Thymus (tissue), 11 donors: ENCODE measurements around the gene NCOA5. TPM values are rescaled to one million over a fixed set of nuclear protein-coding genes. Genes with fewer than 3 reads are reported as not detected.

ENCODE experiments used
- DNase-seq, 9 donors: peaks; one replicate each; pipeline ENCODE4 v3.0.0-alpha.2; 2013; ENCODE audit warnings: low spot score in 9 of 9, low read depth in 6 of 9, missing footprints in 1 of 9
- H3K27ac ChIP-seq, 2 donors: one replicate each; pipeline ENCODE4 v1.5.1; 2013; ENCODE audit warnings: control low read depth in 1 of 2, low read depth in 1 of 2, low read length in 1 of 2, mild to moderate bottlenecking in 1 of 2, moderate library complexity in 1 of 2
- H3K27me3 ChIP-seq, 2 donors: one replicate each; pipeline ENCODE4 v1.5.1; 2013; ENCODE audit warnings: low read length in 1 of 2; ENCODE audit not compliant: control insufficient read depth in 2 of 2, insufficient read depth in 1 of 2
- H3K36me3 ChIP-seq, 2 donors: one replicate each; pipeline ENCODE4 v1.5.1; 2013; ENCODE audit warnings: low read length in 1 of 2, mild to moderate bottlenecking in 1 of 2, moderate library complexity in 1 of 2; ENCODE audit not compliant: control insufficient read depth in 2 of 2, insufficient read depth in 2 of 2
- H3K4me1 ChIP-seq, 2 donors: one replicate each; pipeline ENCODE4 v1.5.1; 2013; ENCODE audit warnings: low read length in 2 of 2; ENCODE audit not compliant: control insufficient read depth in 2 of 2, insufficient read depth in 2 of 2
- H3K4me3 ChIP-seq, 2 donors: one replicate each; pipeline ENCODE4 v1.5.1; 2013; ENCODE audit warnings: low read length in 2 of 2, control low read depth in 1 of 2, mild to moderate bottlenecking in 1 of 2
- H3K9me3 ChIP-seq, 2 donors: one replicate each; pipeline ENCODE4 v1.5.1; 2013; ENCODE audit warnings: low read length in 1 of 2, mild to moderate bottlenecking in 1 of 2; ENCODE audit not compliant: control insufficient read depth in 2 of 2, insufficient read depth in 1 of 2
- whole genome bisulfite sequencing: extraction: QIAGEN DNeasy Blood & Tissue Kit; methylation state at CpG from one replicate; pipeline ENCODE4 v1.1.7; 2013; 5-methylcytosine and 5-hydroxymethylcytosine counted together
- polyA plus RNA-seq: library from polyadenylated mRNA; stranded (reverse); fragments of 200-250 nt; gene quantifications from one replicate; pipeline ENCODE4 v1.2.3, GENCODE V29; 2013
- total RNA-seq: library from RNA; stranded (reverse); fragments of 120-200 nt; gene quantifications from one replicate; pipeline ENCODE4 v1.2.4, GENCODE V29; 2013
- donor health status: healthy.

The NCOA5 gene
- total and polyA plus RNA-seq, 2 donors, result 21.5 to 25.4 TPM

DNA sequence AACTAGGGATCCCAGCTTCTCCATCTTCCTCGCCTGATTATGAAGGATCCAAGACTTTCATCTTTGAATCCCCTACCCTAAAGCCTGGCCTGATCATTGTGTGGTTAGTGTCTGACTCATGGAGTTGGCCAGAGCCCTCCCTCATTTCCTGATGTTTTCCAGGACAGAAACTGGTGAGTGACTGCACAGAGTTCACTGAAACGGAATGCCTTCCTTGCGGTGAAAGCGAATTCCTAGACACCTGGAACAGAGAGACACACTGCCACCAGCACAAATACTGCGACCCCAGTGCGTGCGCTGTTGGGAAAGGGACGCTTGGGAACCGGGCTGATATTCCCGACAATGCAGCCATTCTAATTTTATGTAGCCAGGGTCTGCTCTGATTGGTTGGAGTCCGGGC, 32.3 kb upstream of the NCOA5 start:
- H3K27me3 ChIP-seq, result peaks cover 3 to 26% of the 10 kb centered on the region in 2 donors
- H3K4me1 ChIP-seq, result peaks cover 0 to 3% of the 10 kb centered on the region in 2 donors
- 96% methylated on average over 11 of the region's 11 CpGs for WGBS
- H3K27ac ChIP-seq, result no peak overlapping the region
- H3K4me3 ChIP-seq, result no peak overlapping the region
- peaks cover 2 to 5% of the 10 kb centered on the region in 2 donors for H3K9me3 ChIP-seq
- DNase-seq, result no peak
- no peaks in the 10 kb centered on the region for H3K36me3 ChIP-seq

DNA sequence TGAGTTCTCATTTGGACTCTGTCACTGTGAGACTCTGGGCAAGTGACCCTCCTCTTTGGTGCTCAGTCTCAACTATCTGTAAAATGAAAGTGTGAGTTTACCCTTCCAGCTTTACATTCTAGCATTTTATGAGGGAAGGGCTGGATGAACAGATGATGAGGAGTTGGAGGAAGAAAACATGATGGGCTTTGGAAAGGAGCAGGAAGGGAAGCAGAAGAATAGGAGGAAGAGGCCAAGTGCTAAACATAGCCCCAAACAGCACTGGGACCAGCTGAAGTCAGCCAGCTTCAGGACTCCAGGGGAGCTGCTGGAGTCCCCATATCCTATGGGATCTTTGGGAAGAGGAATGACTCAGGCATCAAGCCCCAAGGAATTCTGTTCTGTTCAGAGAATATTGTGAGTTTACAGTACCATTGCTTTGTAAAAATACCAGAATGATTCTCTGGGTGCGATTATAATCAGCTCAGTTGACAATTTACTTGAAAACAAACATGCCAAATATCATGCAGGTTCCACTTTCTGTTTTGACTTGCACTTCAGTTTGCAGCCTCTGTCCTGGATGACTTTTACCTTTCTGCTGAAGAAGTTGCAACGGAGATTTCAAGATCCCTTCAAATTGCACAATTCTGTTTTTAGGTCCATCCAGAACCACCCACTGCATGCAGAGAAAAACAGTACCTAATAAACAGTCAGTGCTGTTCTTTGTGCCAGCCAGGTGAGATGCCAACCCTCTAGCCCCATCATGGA, 31.6 kb upstream of the NCOA5 start:
- H3K9me3 ChIP-seq, result peaks cover 2 to 5% of the 10 kb centered on the region in 2 donors
- no peaks in the 10 kb centered on the region for H3K36me3 ChIP-seq
- H3K4me1 ChIP-seq, result peaks cover 0 to 3% of the 10 kb centered on the region in 2 donors
- peaks cover 3 to 29% of the 10 kb centered on the region in 2 donors for H3K27me3 ChIP-seq
- no peak overlapping the region for H3K4me3 ChIP-seq
- WGBS, result 92% methylated on average over 2 of the region's 2 CpGs
- H3K27ac ChIP-seq, result no peak overlapping the region
- DNase-seq, result no peak

GRCh38 chr20:46120136-46120535, 30.4 kb upstream of the NCOA5 start:
- H3K36me3 ChIP-seq, result no peaks in the 10 kb centered on the region
- peaks cover 3 to 37% of the 10 kb centered on the region in 2 donors for H3K27me3 ChIP-seq
- H3K9me3 ChIP-seq, result peaks cover 2 to 5% of the 10 kb centered on the region in 2 donors
- H3K4me1 ChIP-seq, result peaks cover 0 to 3% of the 10 kb centered on the region in 2 donors
- H3K27ac ChIP-seq, result no peak overlapping the region
- 94% methylated on average over 2 of the region's 2 CpGs for WGBS
- H3K4me3 ChIP-seq, result no peak overlapping the region
- no peak for DNase-seq

DNA sequence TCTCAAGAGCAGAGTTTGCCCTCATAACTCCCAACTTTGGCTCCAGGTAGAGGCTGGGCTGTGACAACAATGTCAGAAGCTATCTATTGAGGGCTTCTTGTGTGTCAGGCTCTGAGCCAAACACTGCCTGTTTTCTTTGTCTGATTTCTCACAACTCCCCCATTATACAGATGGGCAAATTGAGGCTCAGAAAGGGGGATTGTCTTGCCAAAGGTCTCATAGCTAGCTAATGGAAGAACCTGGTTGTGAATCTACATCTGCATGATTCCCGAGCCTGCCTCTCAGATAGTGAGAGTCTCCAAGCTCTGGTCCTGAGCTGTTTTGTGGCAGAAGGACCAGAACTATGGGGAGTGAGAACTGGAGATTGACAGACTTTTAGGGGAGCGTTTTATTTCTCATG, 29.8 kb upstream of the NCOA5 start:
- H3K27me3 ChIP-seq, result peaks cover 3 to 38% of the 10 kb centered on the region in 2 donors
- H3K36me3 ChIP-seq, result no peaks in the 10 kb centered on the region
- H3K4me1 ChIP-seq, result peaks cover 0 to 3% of the 10 kb centered on the region in 2 donors
- peaks cover 3 to 5% of the 10 kb centered on the region in 2 donors for H3K9me3 ChIP-seq
- H3K4me3 ChIP-seq, result no peak overlapping the region
- no peak for DNase-seq
- WGBS, result 97% methylated on average over 2 of the region's 2 CpGs
- H3K27ac ChIP-seq, result peak overlapping the region; percentile 10 to 52

DNA sequence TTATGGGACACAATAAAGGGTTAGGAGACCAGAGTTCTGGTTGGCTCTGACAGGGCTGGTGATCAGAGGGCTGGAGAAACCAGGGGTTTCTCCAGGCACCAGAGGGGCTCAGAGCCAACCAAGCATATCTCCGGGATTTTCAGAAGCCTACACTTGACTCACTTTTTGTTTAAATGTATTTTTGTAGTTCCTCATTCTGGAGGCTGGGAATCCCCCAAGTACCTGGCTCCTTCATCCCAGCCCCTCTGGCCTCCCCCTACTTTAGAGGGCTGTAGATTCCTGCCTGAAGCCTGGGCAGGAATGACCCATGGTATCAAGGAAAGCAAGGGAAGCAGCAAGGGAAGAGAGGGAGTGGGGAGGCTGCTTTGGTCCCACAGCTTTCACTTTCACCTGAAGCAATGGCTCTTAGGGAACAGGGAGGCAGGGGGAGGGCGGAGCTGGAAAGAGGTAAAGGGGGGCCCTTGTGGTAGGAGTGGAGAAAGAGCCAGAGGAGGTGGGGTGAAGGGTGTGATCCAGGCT, 29.3 kb upstream of the NCOA5 start:
- WGBS, result 43% methylated on average over 2 of the region's 2 CpGs
- Histone ChIP-seq H3K4me1 (peaks cover 0 to 3% of the 10 kb centered on the region in 2 donors), H3K9me3 (peaks cover 3 to 5% of the 10 kb centered on the region in 2 donors), H3K27ac (peak overlapping the region; percentile 52 to 86), H3K36me3 (no peaks in the 10 kb centered on the region), H3K27me3 (peaks cover 3 to 40% of the 10 kb centered on the region in 2 donors), H3K4me3 (peak overlapping the region in 1 of 2 donors; percentile 33)
- no peak for DNase-seq

DNA sequence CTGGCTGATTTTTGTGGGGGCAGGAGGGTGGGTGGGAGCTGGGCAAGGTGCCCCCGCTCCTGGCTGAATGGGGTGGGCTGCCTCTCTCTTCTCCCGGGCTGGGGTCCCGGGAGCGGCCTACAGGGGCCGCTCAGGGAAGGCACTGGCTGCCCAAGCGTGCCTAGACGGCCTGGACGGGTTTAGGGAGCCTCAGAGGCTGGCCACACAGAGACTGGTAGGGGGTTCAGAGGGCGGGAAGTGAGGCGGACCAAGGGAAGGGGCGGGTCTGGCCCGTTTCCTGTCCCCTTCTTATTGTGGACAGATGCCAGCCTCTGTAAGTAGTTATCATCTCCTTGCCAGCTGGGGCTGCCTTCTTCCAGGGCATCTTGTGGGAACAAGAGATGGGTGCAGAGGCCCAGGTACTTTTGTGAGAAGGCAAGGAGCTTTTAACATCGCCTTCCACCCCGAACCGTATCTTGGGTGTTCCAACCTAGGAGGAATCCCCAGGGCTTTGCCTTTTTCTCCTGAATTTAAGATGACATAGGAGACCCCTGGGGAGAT, 28.8 kb upstream of the NCOA5 start:
- Histone ChIP-seq H3K27ac (peak overlapping the region; percentile 55 to 86), H3K9me3 (peaks cover 3 to 5% of the 10 kb centered on the region in 2 donors), H3K27me3 (peaks cover 3 to 42% of the 10 kb centered on the region in 2 donors), H3K36me3 (no peaks in the 10 kb centered on the region), H3K4me1 (peaks cover 0 to 3% of the 10 kb centered on the region in 2 donors), H3K4me3 (peak overlapping the region; percentile 33 to 34)
- no peak for DNase-seq
- WGBS, result 14% methylated on average over 15 of the region's 15 CpGs

DNA sequence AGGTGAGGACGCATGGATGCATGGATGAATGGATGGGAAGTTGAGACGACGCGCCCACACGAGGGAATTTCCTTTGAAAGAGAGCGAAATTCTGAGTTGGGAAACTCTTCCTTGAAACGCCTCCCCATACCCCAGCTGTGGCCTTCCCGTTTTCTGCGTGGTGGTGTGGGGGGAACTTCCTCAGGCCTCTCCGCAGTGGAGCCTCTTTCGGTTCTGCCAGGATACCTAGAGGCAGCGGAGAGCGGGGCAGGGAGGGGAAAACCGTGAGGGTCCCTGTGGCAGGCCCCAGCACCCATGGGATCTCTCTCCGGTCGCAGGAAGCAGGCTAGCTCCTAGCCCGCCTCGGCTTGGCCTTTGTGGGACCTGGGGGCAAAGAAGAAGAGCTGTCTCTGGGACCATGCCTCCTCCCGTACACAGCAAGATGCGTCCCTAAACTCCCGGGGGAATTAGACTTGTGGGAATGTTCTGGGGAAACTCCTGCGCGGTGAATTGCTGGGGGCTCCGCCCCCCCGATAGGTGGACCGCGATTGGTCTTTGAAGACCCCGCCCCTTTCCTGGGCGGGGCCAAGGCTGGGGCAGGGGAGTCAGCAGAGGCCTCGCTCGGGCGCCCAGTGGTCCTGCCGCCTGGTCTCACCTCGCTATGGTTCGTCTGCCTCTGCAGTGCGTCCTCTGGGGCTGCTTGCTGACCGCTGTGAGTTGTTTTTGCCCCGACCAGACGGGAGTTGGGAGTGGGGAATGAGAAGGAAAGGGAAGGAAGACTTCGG, 28.1 kb upstream of the NCOA5 start, which contains the start of gene CD40:
CD40 (plus strand) TSS at position 611 of the 764 bp plus-strand sequence; CDS start at position 641, 30 bp downstream.
- Histone ChIP-seq H3K27me3 (peaks cover 3 to 42% of the 10 kb centered on the region in 2 donors), H3K4me1 (peaks cover 0 to 3% of the 10 kb centered on the region in 2 donors), H3K9me3 (peaks cover 3 to 5% of the 10 kb centered on the region in 2 donors), H3K36me3 (no peaks in the 10 kb centered on the region), H3K27ac (peak within 1 kb of the TSS; percentile 78 to 86), H3K4me3 (peak within 1 kb of the TSS; percentile 33 to 34)
- DNase-seq, result peak in 6 of 9 donors; percentile 13 to 57 (median 31)
- 4% methylated on average over 40 of the region's 40 CpGs for WGBS

DNA sequence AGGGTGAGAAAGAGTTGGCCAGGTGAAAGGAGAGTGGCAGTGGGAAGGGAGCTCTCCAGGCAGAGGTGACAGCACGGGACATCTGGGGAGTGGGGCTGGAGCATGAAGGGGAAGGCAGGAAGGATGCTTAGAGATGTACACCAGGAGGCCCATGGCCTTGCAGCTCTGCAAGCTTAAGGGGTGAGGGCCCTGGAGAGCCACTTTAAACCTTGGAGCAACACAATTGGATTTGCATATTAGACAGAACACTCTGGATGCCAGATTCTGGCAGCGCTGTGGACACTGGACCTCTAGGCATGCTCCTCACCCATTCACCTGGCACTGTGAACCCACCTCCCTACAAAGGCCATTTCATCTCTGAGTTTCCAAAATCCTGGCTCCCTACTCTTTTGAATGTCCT, 24.7 kb upstream of the NCOA5 start:
- Histone ChIP-seq H3K4me1 (peaks cover 0 to 3% of the 10 kb centered on the region in 2 donors), H3K27me3 (peaks cover 3 to 44% of the 10 kb centered on the region in 2 donors), H3K27ac (no peak overlapping the region), H3K4me3 (no peak overlapping the region), H3K36me3 (no peaks in the 10 kb centered on the region), H3K9me3 (peaks cover 3 to 5% of the 10 kb centered on the region in 2 donors)
- WGBS, result 96% methylated on average over 2 of the region's 2 CpGs
- no peak for DNase-seq
